Thymus (tissue), 11 donors: Measurements from ENCODE around the gene PGS1. TPM values are rescaled to one million over a fixed set of nuclear protein-coding genes. Genes with fewer than 3 reads are reported as not detected.

Experiments
- DNase-seq, 9 donors: peaks; one replicate each; pipeline ENCODE4 v3.0.0-alpha.2; 2013; ENCODE audit warnings: low spot score in 9 of 9, low read depth in 6 of 9, missing footprints in 1 of 9
- H3K27ac ChIP-seq, 2 donors: one replicate each; pipeline ENCODE4 v1.5.1; 2013; ENCODE audit warnings: control low read depth in 1 of 2, low read depth in 1 of 2, low read length in 1 of 2, mild to moderate bottlenecking in 1 of 2, moderate library complexity in 1 of 2
- H3K27me3 ChIP-seq, 2 donors: one replicate each; pipeline ENCODE4 v1.5.1; 2013; ENCODE audit warnings: low read length in 1 of 2; ENCODE audit not compliant: control insufficient read depth in 2 of 2, insufficient read depth in 1 of 2
- H3K36me3 ChIP-seq, 2 donors: one replicate each; pipeline ENCODE4 v1.5.1; 2013; ENCODE audit warnings: low read length in 1 of 2, mild to moderate bottlenecking in 1 of 2, moderate library complexity in 1 of 2; ENCODE audit not compliant: control insufficient read depth in 2 of 2, insufficient read depth in 2 of 2
- H3K4me1 ChIP-seq, 2 donors: one replicate each; pipeline ENCODE4 v1.5.1; 2013; ENCODE audit warnings: low read length in 2 of 2; ENCODE audit not compliant: control insufficient read depth in 2 of 2, insufficient read depth in 2 of 2
- H3K4me3 ChIP-seq, 2 donors: one replicate each; pipeline ENCODE4 v1.5.1; 2013; ENCODE audit warnings: low read length in 2 of 2, control low read depth in 1 of 2, mild to moderate bottlenecking in 1 of 2
- H3K9me3 ChIP-seq, 2 donors: one replicate each; pipeline ENCODE4 v1.5.1; 2013; ENCODE audit warnings: low read length in 1 of 2, mild to moderate bottlenecking in 1 of 2; ENCODE audit not compliant: control insufficient read depth in 2 of 2, insufficient read depth in 1 of 2
- WGBS: extraction: QIAGEN DNeasy Blood & Tissue Kit; methylation state at CpG from one replicate; pipeline ENCODE4 v1.1.7; 2013; 5-methylcytosine and 5-hydroxymethylcytosine counted together
- polyA plus RNA-seq: library from polyadenylated mRNA; stranded (reverse); fragments of 200-250 nt; gene quantifications from one replicate; pipeline ENCODE4 v1.2.3, GENCODE V29; 2013
- total RNA-seq: library from RNA; stranded (reverse); fragments of 120-200 nt; gene quantifications from one replicate; pipeline ENCODE4 v1.2.4, GENCODE V29; 2013
- donor health status: healthy.

PGS1 gene
- total and polyA plus RNA-seq, 2 donors = 32.1 to 34.6 TPM

GRCh38 chr17:78353834-78354233 is 24.6 kb upstream of the PGS1 start:
- DNase-seq = no peak
- Histone ChIP-seq H3K4me1 (peaks cover 53 to 84% of the 10 kb centered on the region in 2 donors), H3K27ac (peak overlapping the region; percentile 56 to 64), H3K4me3 (no peak overlapping the region), H3K9me3 (peaks cover 0 to 8% of the 10 kb centered on the region in 2 donors), H3K27me3 (peaks cover 5 to 41% of the 10 kb centered on the region in 2 donors), H3K36me3 (peaks cover 20 to 23% of the 10 kb centered on the region in 2 donors)
- WGBS = 98% methylated on average over 8 of the region's 8 CpGs

- peaks cover 0 to 8% of the 10 kb centered on the region in 2 donors for H3K9me3 ChIP-seq
- peak overlapping the region; percentile 36 to 82 for H3K27ac ChIP-seq
- peak in 2 of 9 donors; percentile 49 to 75 for DNase-seq
- H3K36me3 ChIP-seq = peaks cover 20 to 24% of the 10 kb centered on the region in 2 donors
- 71% methylated on average over 9 of the region's 9 CpGs for WGBS
- H3K4me3 ChIP-seq = peak overlapping the region in 1 of 2 donors; percentile 19
- H3K4me1 ChIP-seq = peaks cover 53 to 83% of the 10 kb centered on the region in 2 donors
- H3K27me3 ChIP-seq = peaks cover 5 to 51% of the 10 kb centered on the region in 2 donors
These were observed 23.3 kb upstream of the PGS1 start for GRCh38 chr17:78355045-78355641.

- H3K9me3 ChIP-seq = peaks cover 0 to 8% of the 10 kb centered on the region in 2 donors
These were observed 22.7 kb upstream of the PGS1 start for GRCh38 chr17:78355701-78356100.

GRCh38 chr17:78356101-78356713 is 22.2 kb upstream of the PGS1 start:
- Histone ChIP-seq H3K4me1 (peaks cover 53 to 83% of the 10 kb centered on the region in 2 donors), H3K36me3 (peaks cover 20 to 24% of the 10 kb centered on the region in 2 donors), H3K27me3 (peaks cover 5 to 59% of the 10 kb centered on the region in 2 donors), H3K27ac (peak overlapping the region; percentile 66 to 82), H3K9me3 (peaks cover 0 to 8% of the 10 kb centered on the region in 2 donors), H3K4me3 (peak overlapping the region in 1 of 2 donors; percentile 22)
- DNase-seq = peak in 7 of 9 donors; percentile 69 to 92 (median 80)
- 61% methylated on average over 16 of the region's 16 CpGs for WGBS

More at GRCh38 chr17:78355701-78356100, 22.7 kb upstream of the PGS1 start:
- H3K27ac ChIP-seq = peak overlapping the region; percentile 36 to 82
- 87% methylated on average over 3 of the region's 3 CpGs for WGBS
- H3K27me3 ChIP-seq = peaks cover 5 to 56% of the 10 kb centered on the region in 2 donors
- peak overlapping the region in 1 of 2 donors; percentile 19 for H3K4me3 ChIP-seq
- H3K36me3 ChIP-seq = peaks cover 20 to 24% of the 10 kb centered on the region in 2 donors
- peaks cover 53 to 83% of the 10 kb centered on the region in 2 donors for H3K4me1 ChIP-seq
- DNase-seq = no peak

GRCh38 chr17:78357177-78357586 is 21.3 kb upstream of the PGS1 start:
- Histone ChIP-seq H3K27me3 (peaks cover 5 to 56% of the 10 kb centered on the region in 2 donors), H3K4me1 (peaks cover 53 to 73% of the 10 kb centered on the region in 2 donors), H3K36me3 (peaks cover 20 to 24% of the 10 kb centered on the region in 2 donors), H3K27ac (no peak overlapping the region), H3K4me3 (peak overlapping the region; percentile 70 to 74), H3K9me3 (peaks cover 0 to 8% of the 10 kb centered on the region in 2 donors)
- DNase-seq = no peak
- 94% methylated on average over 7 of the region's 7 CpGs for WGBS

GRCh38 chr17:78357672-78358537 is 20.5 kb upstream of the PGS1 start:
- peaks cover 47 to 71% of the 10 kb centered on the region in 2 donors for H3K4me1 ChIP-seq
- DNase-seq = no peak

GRCh38 chr17:78358538-78359320 is 19.7 kb upstream of the PGS1 start:
- Histone ChIP-seq H3K4me3 (peak overlapping the region; percentile 70 to 74), H3K27me3 (peaks cover 8 to 59% of the 10 kb centered on the region in 2 donors), H3K27ac (peak overlapping the region; percentile 42 to 61), H3K36me3 (peaks cover 20 to 24% of the 10 kb centered on the region in 2 donors), H3K9me3 (peaks cover 0 to 8% of the 10 kb centered on the region in 2 donors), H3K4me1 (peaks cover 39 to 63% of the 10 kb centered on the region in 2 donors)
- DNase-seq = peak in 1 of 9 donors; percentile 61
- 32% methylated on average over 72 of the region's 72 CpGs for WGBS

More at GRCh38 chr17:78357672-78358537, 20.5 kb upstream of the PGS1 start:
- H3K9me3 ChIP-seq = peaks cover 0 to 8% of the 10 kb centered on the region in 2 donors
- peaks cover 5 to 58% of the 10 kb centered on the region in 2 donors for H3K27me3 ChIP-seq
- peaks cover 20 to 24% of the 10 kb centered on the region in 2 donors for H3K36me3 ChIP-seq
- H3K4me3 ChIP-seq = peak overlapping the region; percentile 70 to 74
- WGBS = 92% methylated on average over 25 of the region's 25 CpGs
- no peak overlapping the region for H3K27ac ChIP-seq

- peaks cover 20 to 24% of the 10 kb centered on the region in 2 donors for H3K36me3 ChIP-seq
- peaks cover 14 to 65% of the 10 kb centered on the region in 2 donors for H3K27me3 ChIP-seq
- H3K27ac ChIP-seq = peak overlapping the region; percentile 75 to 77
- H3K9me3 ChIP-seq = peaks cover 0 to 8% of the 10 kb centered on the region in 2 donors
- no peak for DNase-seq
- 1% methylated on average over 70 of the region's 70 CpGs for WGBS
- H3K4me3 ChIP-seq = peak overlapping the region; percentile 70 to 74
- peaks cover 37 to 56% of the 10 kb centered on the region in 2 donors for H3K4me1 ChIP-seq
These were observed 19.0 kb upstream of the PGS1 start for GRCh38 chr17:78359321-78359996.
